Activated CD4-positive, alpha-beta memory T cell treated with anti-CD3 and anti-CD28 coated beads for 36 hours (primary cell): ENCODE measurements around the gene UVRAG. TPM values are rescaled to one million over a fixed set of nuclear protein-coding genes. Genes with fewer than 3 reads are reported as not detected.
"Not testable (repeated sequence)": the region's sequence is repeated elsewhere in the genome, so short reads cannot be mapped to it uniquely, and the experiment has no call there.

Source experiments
- CTCF ChIA-PET: fragments of 350-600 bp; sonication (Branson Sonifier 250); formaldehyde crosslinking; loops from one replicate; lab custom pipeline; 2021; ENCODE audit warnings: antibody characterized with exemption, inconsistent platforms; lab: Charles Lee
- POLR2A ChIA-PET: fragments of 350-600 bp; sonication (Branson Sonifier 250); formaldehyde crosslinking; loops from one replicate; lab custom pipeline; 2021; ENCODE audit warnings: antibody characterized with exemption; lab: Charles Lee
- DNase-seq: peaks from one replicate; pipeline ENCODE4 v3.0.0-alpha.2; 2020
- H3K27ac Mint-ChIP-seq: one replicate; pipeline ENCODE4 v1.8.0; 2021; ENCODE audit warnings: mixed read lengths
- H3K27me3 Mint-ChIP-seq: one replicate; pipeline ENCODE4 v1.8.0; 2021; ENCODE audit warnings: mixed read lengths
- H3K36me3 Mint-ChIP-seq: one replicate; pipeline ENCODE4 v1.8.0; 2021; ENCODE audit warnings: mixed read lengths
- H3K4me1 Mint-ChIP-seq: one replicate; pipeline ENCODE4 v1.8.0; 2021; ENCODE audit warnings: low read depth, mixed read lengths
- H3K4me3 Mint-ChIP-seq: one replicate; pipeline ENCODE4 v1.8.0; 2021; ENCODE audit warnings: mild to moderate bottlenecking, mixed read lengths
- H3K9me3 Mint-ChIP-seq: one replicate; pipeline ENCODE4 v1.8.0; 2021; ENCODE audit warnings: mixed read lengths
- intact Hi-C: fragments of 100-400 bp; cut with micrococcal nuclease; formaldehyde crosslinking; loops from one replicate; pipeline ENCODE4 v1.15.1; 2023
- total RNA-seq, 2 experiments: library from RNA; stranded (reverse); gene quantifications; one replicate each; pipeline ENCODE4 v1.2.3, GENCODE V29; 2021

Gene UVRAG
- total RNA-seq, 2 experiments from 2014 or later, result 15.5 to 16.7 TPM

DNA sequence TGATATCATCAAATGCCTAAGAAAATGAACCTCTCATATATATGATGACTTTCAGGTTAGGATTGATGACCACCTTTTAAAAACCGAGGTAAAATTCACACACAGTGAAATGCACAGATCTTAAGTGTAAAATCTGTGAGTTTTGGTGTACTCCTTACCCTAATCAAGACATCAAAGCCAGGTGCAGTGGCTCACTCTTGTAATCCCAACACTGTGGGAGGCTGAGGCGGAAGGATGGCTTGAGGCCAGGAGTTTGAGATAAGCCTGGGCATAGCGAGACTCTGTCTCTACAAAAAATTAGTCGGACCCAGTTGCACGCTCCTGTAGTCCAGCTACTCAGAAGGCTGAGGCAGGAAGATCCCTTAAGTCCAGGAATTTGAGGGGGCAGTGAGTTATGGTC, 140.4 kb downstream of the UVRAG start:
- Mint-ChIP-seq H3K9me3 (no peaks in the 10 kb centered on the region), H3K27ac (no peak overlapping the region), H3K27me3 (no peaks in the 10 kb centered on the region), H3K4me1 (peaks cover 3% of the 10 kb centered on the region), H3K36me3 (no peaks in the 10 kb centered on the region), H3K4me3 (no peak overlapping the region)
- ChIA-PET POLR2A (no interaction called here), CTCF (interaction anchor here (1.4 kb wide), 1 partner anchor 197 kb away, joined by 4 read pairs; no protein-coding TSS in a partner anchor)
- intact Hi-C loops, result no loop called here
- DNase-seq, result no peak

DNA sequence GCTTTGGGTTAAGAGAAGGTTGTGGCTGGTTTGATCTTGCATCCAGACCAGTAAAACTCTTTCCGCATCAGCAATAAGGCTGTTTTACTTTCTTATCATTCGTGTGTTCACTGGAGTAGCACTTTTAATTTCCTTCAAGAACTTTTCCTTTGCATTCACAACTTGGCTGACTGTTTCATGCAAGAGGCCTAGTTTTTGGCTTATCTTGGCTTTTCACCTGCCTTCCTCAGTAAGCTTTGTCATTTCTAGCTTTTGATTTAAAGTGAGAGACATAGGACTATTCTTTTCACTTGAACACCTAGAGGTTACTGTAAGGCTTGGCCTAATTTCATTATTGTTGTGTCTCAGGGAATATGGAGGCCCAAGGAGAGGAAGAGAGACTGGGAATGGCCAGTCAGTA, 144.5 kb downstream of the UVRAG start:
- Mint-ChIP-seq H3K36me3 (peaks cover 7% of the 10 kb centered on the region), H3K4me1 (peaks cover 3% of the 10 kb centered on the region), H3K9me3 (no peaks in the 10 kb centered on the region), H3K4me3 (no peak overlapping the region), H3K27me3 (no peaks in the 10 kb centered on the region), H3K27ac (no peak overlapping the region)
- CTCF ChIA-PET, result no interaction called here
- no peak for DNase-seq
- intact Hi-C loops, result no loop called here
- POLR2A ChIA-PET, result no interaction called here

DNA sequence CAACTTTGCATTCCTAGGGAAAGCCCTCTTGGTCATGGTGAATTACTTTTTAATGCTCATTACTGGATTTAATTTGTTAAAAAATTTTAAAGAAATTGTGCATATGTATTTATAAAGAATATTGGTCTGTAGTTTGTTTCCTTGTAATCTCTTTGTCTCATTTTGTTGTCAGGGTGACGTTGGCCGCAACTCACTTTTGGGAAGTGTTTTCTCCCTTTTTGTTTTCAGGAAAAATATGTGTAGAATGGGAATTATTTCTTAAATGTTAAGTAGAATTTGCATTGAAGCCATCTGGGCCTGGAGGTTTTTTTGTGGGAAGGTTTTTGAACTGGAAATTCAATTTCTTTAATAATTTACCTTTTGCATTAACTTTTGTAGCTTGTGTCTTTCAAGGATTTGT, 149.1 kb downstream of the UVRAG start:
- no peak for DNase-seq
- peaks cover 10% of the 10 kb centered on the region for H3K36me3 Mint-ChIP-seq
- ChIA-PET CTCF (no interaction called here), POLR2A (no interaction called here)
- H3K4me3 Mint-ChIP-seq, result no peak overlapping the region
- H3K9me3 Mint-ChIP-seq, result no peaks in the 10 kb centered on the region
- H3K27ac Mint-ChIP-seq, result no peak overlapping the region
- intact Hi-C loops, result no loop called here
- H3K27me3 Mint-ChIP-seq, result no peaks in the 10 kb centered on the region
- H3K4me1 Mint-ChIP-seq, result peaks cover 9% of the 10 kb centered on the region

DNA sequence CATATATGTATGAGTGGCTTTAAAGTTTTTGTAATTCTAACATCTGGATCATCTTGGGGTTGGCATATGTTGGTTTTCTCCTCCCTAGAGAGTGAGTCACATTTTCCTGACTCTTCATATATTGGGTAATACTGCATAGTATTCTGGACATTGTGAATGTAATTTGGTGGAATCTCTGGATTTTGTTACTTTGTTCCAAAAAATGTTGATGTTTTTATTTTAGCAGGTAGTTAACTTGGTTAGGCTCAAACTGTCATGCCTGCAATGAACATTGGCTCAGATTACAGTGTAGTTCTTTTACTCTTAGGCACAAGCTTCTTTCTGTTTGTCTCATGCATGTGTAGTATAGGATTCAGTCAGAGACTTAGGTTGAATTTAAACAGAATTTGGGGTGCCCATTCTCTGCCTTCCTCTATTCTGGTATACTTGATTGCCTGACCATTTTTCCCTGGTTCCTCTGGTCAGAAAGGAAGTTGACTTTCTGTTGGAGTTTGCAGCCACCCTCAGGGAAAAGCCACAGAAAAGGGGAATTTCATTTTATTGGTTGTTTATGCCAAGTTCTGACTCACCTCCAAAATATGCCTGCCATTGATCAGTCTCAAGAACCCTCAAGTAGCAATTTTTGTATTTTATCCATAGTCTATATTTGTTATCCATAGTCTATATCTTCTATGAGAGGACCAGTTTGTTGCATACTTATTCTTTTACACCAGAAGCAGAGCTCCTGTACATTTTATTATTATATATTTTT, 151.7 kb downstream of the UVRAG start:
- intact Hi-C loops, result no loop called here
- Mint-ChIP-seq H3K36me3 (peaks cover 16% of the 10 kb centered on the region), H3K4me3 (no peak overlapping the region), H3K4me1 (peaks cover 6% of the 10 kb centered on the region), H3K27ac (no peak overlapping the region), H3K27me3 (no peaks in the 10 kb centered on the region), H3K9me3 (no peaks in the 10 kb centered on the region)
- ChIA-PET CTCF (interaction anchor here (1.0 kb wide), 1 partner anchor 185 kb away, joined by 7 read pairs; no protein-coding TSS in a partner anchor), POLR2A (no interaction called here)
- DNase-seq, result no peak

DNA sequence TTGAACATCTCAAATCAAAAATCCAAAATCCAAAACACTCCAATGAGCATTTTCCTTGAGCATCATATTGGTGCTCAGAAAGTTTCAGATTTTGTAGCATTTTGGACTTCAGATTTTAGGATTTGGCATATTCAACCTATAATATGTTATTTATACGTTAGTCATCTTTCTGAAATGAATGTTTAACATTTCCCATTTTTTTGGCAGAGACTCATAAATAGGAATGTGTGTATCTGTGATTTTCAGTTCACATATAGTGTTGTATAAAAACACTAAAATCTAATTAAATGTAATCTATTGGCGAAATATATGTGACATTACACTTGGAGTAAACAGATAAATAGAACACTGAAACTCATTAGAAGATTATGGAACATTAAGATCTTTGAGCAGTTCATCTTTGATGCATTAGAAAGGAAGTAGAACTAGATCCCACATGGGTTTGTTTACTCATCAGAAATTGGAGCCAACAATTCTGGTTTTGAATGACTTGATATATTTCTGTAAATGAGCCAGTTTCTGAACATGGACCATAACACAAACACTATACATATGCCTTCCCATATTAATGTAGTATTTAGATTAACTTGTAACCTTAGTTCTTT, 153.1 kb downstream of the UVRAG start:
- POLR2A ChIA-PET, result no interaction called here
- peaks cover 29% of the 10 kb centered on the region for H3K36me3 Mint-ChIP-seq
- CTCF ChIA-PET, result no interaction called here
- peaks cover 13% of the 10 kb centered on the region for H3K9me3 Mint-ChIP-seq
- no peaks in the 10 kb centered on the region for H3K27me3 Mint-ChIP-seq
- H3K4me1 Mint-ChIP-seq, result peaks cover 6% of the 10 kb centered on the region
- no peak overlapping the region for H3K4me3 Mint-ChIP-seq
- intact Hi-C loops, result no loop called here
- no peak for DNase-seq
- H3K27ac Mint-ChIP-seq, result no peak overlapping the region

DNA sequence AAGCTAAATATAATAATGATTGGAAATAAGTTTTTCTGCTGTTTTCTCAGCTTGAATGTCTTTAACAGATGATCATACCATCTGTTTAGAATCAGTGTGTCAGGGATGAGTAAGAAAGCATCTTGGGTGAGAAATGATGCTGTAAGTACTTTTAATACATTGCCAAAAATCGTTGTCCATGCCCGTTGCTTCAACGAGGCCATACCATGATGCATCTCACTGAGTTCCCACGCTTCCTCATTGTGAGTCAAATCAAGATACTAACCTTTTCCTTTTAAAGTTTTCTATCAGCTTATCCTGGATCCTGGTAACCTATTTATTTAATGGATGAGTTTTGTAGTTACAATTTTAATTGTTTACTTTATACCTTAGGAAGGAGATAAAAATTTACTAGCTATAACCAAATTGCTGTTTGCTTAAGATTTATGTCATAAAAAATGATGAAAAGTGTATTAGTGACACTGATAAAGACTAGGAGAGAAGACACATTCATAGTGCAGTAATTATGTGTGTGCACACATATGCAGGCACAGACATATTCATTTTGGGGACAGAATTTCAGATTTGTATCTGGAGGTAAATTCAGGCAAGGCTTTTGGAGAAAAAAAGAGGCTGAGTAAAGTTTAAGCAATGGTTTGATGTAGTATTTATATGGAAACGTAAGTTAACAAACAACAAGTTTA, 154.8 kb downstream of the UVRAG start:
- no peak for DNase-seq
- CTCF ChIA-PET, result no interaction called here
- H3K9me3 Mint-ChIP-seq, result peaks cover 22% of the 10 kb centered on the region
- POLR2A ChIA-PET, result no interaction called here
- H3K36me3 Mint-ChIP-seq, result peaks cover 35% of the 10 kb centered on the region
- peaks cover 6% of the 10 kb centered on the region for H3K4me1 Mint-ChIP-seq
- no peak overlapping the region for H3K27ac Mint-ChIP-seq
- no peaks in the 10 kb centered on the region for H3K27me3 Mint-ChIP-seq
- intact Hi-C loops, result no loop called here
- no peak overlapping the region for H3K4me3 Mint-ChIP-seq

DNA sequence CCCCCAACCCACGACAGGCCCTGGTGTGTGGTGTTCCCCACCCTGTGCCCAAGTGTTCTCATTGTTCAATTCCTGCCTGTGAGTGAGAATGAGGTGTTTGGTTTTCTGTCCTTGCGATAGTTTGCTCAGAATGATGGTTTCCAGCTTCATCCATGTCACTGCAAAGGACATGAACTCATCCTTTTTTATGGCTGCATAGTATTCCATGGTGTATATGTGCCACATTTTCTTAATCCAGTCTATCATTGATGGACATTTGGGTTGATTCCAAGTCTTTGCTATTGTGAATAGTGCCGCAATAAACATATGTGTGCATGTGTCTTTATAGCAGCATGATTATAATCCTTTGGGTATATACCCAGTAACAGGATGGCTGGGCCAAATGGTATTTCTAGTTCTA, 158.7 kb downstream of the UVRAG start:
- CTCF ChIA-PET, H3K4me3 Mint-ChIP-seq, H3K27me3 Mint-ChIP-seq, intact Hi-C loops, H3K4me1 Mint-ChIP-seq, H3K27ac Mint-ChIP-seq, DNase-seq, POLR2A ChIA-PET: not testable (repeated sequence)
- Mint-ChIP-seq H3K9me3 (peaks cover 24% of the 10 kb centered on the region), H3K36me3 (peaks cover 36% of the 10 kb centered on the region)

DNA sequence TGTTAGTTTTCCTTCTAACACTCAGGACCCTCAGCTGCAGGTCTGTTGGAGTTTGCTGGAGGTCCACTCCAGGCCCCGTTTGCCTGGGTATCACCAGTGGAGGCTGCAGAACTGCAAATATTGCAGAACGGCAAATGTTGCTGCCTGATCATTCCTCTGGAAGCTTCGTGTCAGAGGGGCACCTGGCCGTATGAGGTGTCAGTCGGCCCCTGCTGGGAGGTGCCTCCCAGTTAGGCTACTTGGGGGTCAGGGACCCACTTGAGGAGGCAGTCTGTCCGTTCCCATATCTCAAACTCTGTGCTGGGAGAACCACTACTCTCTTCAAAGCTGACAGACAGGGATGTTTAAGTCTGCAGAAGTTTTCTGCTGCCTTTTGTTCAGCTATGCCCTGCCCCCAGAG, 164.1 kb downstream of the UVRAG start:
- H3K27me3 Mint-ChIP-seq, DNase-seq, H3K27ac Mint-ChIP-seq, POLR2A ChIA-PET, CTCF ChIA-PET, H3K4me3 Mint-ChIP-seq, intact Hi-C loops, H3K9me3 Mint-ChIP-seq, H3K4me1 Mint-ChIP-seq: not testable (repeated sequence)
- H3K36me3 Mint-ChIP-seq, result peaks cover 15% of the 10 kb centered on the region

DNA sequence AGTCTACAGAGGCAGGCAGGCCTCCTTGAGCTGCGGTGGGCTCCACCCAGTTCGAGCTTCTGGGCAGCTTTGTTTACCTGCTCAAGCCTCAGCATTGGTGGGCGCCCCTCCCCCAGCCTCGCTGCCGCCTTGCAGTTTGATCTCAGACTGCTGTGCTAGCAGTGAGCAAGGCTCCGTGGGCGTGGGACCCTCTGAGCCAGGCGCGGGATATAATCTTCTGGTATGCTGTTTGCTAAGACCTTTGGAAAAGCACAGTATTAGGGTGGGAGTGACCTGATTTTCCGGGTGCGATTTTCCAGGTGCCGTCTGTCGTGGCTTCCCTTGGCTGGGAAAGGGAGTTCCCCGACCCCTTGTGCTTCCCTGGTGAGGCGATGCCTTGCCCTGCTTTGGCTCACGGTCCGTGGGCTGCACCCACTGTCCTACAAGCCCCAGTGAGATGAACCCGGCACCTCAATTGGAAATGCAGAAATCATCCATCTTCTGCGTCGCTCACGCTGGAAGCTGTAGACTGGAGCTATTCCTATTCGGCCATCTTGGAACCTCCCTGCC, 164.5 kb downstream of the UVRAG start:
- DNase-seq, H3K4me1 Mint-ChIP-seq, H3K27ac Mint-ChIP-seq, POLR2A ChIA-PET, H3K4me3 Mint-ChIP-seq, intact Hi-C loops, H3K27me3 Mint-ChIP-seq, H3K9me3 Mint-ChIP-seq: not testable (repeated sequence)
- CTCF ChIA-PET, result interaction anchor here (0.7 kb wide), 1 partner anchor 14 kb away, joined by 3 read pairs; no protein-coding TSS in a partner anchor
- peaks cover 19% of the 10 kb centered on the region for H3K36me3 Mint-ChIP-seq

DNA sequence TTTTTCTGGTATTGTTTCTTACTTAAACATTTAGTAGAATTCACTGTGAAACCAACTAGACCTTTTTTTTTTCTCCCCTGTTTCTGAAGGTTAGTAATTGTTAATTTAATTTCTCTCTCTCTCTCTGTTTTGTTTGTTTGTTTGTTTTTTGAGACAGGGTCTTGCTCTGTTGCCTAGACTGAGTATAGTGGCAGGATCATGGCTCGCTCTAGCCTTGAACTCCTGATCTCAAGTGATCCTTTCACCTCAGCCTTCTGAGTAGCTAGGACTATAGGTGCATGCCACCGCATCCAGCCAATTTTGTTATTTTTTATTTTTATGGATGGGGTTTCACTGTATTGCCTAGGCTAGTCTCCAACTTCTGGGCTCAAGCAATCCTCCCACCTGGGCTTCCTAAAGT, 165.0 kb downstream of the UVRAG start:
- H3K4me1 Mint-ChIP-seq, result no peaks in the 10 kb centered on the region
- no peaks in the 10 kb centered on the region for H3K27me3 Mint-ChIP-seq
- no peak overlapping the region for H3K27ac Mint-ChIP-seq
- ChIA-PET CTCF (interaction anchor here (0.7 kb wide), 1 partner anchor 14 kb away, joined by 3 read pairs; no protein-coding TSS in a partner anchor), POLR2A (no interaction called here)
- H3K36me3 Mint-ChIP-seq, result peaks cover 18% of the 10 kb centered on the region
- H3K9me3 Mint-ChIP-seq, result no peaks in the 10 kb centered on the region
- DNase-seq, result no peak
- no peak overlapping the region for H3K4me3 Mint-ChIP-seq
- intact Hi-C loops, result no loop called here

DNA sequence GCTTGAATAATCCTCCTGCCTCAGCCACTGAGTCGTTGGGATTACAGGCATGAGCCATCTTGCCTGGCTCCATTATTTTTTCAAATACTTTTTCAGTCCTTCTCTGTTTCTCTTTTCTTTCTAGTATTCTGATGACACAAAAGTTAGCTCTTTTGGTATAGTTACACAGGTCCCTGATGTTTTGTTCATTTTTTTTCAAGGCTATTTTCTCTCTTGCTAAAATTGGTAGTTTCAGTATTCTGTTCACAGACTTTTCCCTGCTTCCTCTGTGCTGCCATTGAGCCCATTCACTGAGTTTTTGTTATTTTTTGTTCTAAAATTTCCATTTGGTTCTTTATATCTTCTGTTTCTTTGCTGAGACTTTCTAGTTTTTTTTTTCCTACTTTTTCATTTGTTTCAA, 166.5 kb downstream of the UVRAG start:
- no peak overlapping the region for H3K4me3 Mint-ChIP-seq
- POLR2A ChIA-PET, result no interaction called here
- H3K27ac Mint-ChIP-seq, result no peak overlapping the region
- H3K36me3 Mint-ChIP-seq, result peaks cover 16% of the 10 kb centered on the region
- CTCF ChIA-PET, result interaction anchor here (1.7 kb wide), 1 partner anchor 170 kb away, joined by 6 read pairs; no protein-coding TSS in a partner anchor
- no peak for DNase-seq
- intact Hi-C loops, result no loop called here
- no peaks in the 10 kb centered on the region for H3K4me1 Mint-ChIP-seq
- no peaks in the 10 kb centered on the region for H3K9me3 Mint-ChIP-seq
- H3K27me3 Mint-ChIP-seq, result no peaks in the 10 kb centered on the region

DNA sequence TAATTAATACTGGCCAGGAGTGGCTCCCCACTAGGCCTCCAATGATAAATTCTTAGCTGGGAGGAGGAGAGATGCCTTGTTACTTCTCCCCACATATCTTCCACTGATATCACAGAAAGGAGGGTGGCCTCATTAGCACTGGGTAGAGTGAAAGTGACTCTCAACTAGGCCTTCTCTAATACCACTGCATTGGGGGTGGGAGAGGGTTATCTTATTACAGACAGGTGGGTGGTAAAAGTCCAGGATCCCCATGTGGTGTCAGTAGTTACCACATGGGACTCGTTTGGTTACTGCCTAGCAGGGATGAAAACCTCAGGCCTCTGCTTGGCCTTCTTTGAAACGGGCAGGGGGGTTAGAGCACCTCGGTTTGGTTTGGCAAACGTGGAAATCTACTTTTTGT, 167.3 kb downstream of the UVRAG start:
- H3K4me1 Mint-ChIP-seq, result no peaks in the 10 kb centered on the region
- CTCF ChIA-PET, result interaction anchor here (1.7 kb wide), 1 partner anchor 170 kb away, joined by 6 read pairs; no protein-coding TSS in a partner anchor
- no peak for DNase-seq
- no peaks in the 10 kb centered on the region for H3K27me3 Mint-ChIP-seq
- peaks cover 16% of the 10 kb centered on the region for H3K36me3 Mint-ChIP-seq
- H3K4me3 Mint-ChIP-seq, result no peak overlapping the region
- no peaks in the 10 kb centered on the region for H3K9me3 Mint-ChIP-seq
- intact Hi-C loops, result no loop called here
- POLR2A ChIA-PET, result no interaction called here
- no peak overlapping the region for H3K27ac Mint-ChIP-seq
